ENCODE measurements around the gene TMEM219.

- no peak for TF ChIP-seq CTCF (conservative IDR thresholded peaks at IDR 0.05; ENCODE audit: low read length)
- no peak for TF ChIP-seq EZH2phosphoT487 (IDR thresholded peaks at IDR 0.05; ENCODE audit: borderline replicate concordance)
These were observed 35.8 kb upstream of the TMEM219 start, which contains the start of gene KCTD13 for GRCh38 chr16:29925781-29926710.

Data from Loucy (cell line).